ENCODE measurements around the gene CDH2.

GRCh38 chr18:28018351-28018750, 158.6 kb downstream of the CDH2 start:
- no peak for TF ChIP-seq SNAI2 (CRISPR knock-in tag; IDR thresholded peaks at IDR 0.05)
- TF ChIP-seq ARNTL (CRISPR knock-in tag; IDR thresholded peaks at IDR 0.05; ENCODE audit: borderline replicate concordance, low read depth), result no peak
- no peak for TF ChIP-seq CSDC2 (CRISPR knock-in tag; IDR thresholded peaks at IDR 0.05)
- no peak for TF ChIP-seq OSR1 (CRISPR knock-in tag; IDR thresholded peaks at IDR 0.05)
- TF ChIP-seq ZFP30 (CRISPR knock-in tag; IDR thresholded peaks at IDR 0.05), result no peak
